ENCODE measurements around the gene ADM.

ADM gene

GRCh38 chr11:10309163-10310093 lies 4.6 kb downstream of the ADM start:
- DNase-seq (ENCODE audit: low spot score) = peak; percentile 72

GRCh38 chr11:10310301-10310841 lies 5.5 kb downstream of the ADM start:
- DNase-seq (ENCODE audit: low spot score) = no peak

GRCh38 chr11:10311802-10312201 lies 6.9 kb downstream of the ADM start:
- no peak for DNase-seq (ENCODE audit: low spot score)

GRCh38 chr11:10314199-10315072 lies 9.6 kb downstream of the ADM start:
- peak; percentile 53 for DNase-seq (ENCODE audit: low spot score)

GRCh38 chr11:10315083-10315482 lies 10.2 kb downstream of the ADM start:
- DNase-seq (ENCODE audit: low spot score) = no peak

GRCh38 chr11:10317151-10317755 lies 12.4 kb downstream of the ADM start:
- no peak for DNase-seq (ENCODE audit: low spot score)

- DNase-seq (ENCODE audit: low spot score) = no peak
Measured at GRCh38 chr11:10317776-10318526, 13.1 kb downstream of the ADM start.

- no peak for DNase-seq (ENCODE audit: low spot score)
Measured at GRCh38 chr11:10318527-10318802, 13.6 kb downstream of the ADM start.

GRCh38 chr11:10319702-10320558 lies 15.1 kb downstream of the ADM start:
- DNase-seq (ENCODE audit: low spot score) = no peak

- no peak for DNase-seq (ENCODE audit: low spot score)
Measured at GRCh38 chr11:10320736-10321465, 16.0 kb downstream of the ADM start.

- no peak for DNase-seq (ENCODE audit: low spot score)
Measured at GRCh38 chr11:10322401-10322800, 17.5 kb downstream of the ADM start.

GRCh38 chr11:10322830-10323792 lies 18.2 kb downstream of the ADM start:
- DNase-seq (ENCODE audit: low spot score) = peak; percentile 77

- DNase-seq (ENCODE audit: low spot score) = no peak
Measured at GRCh38 chr11:10323793-10324170, 18.9 kb downstream of the ADM start.

GRCh38 chr11:10324474-10324873 lies 19.6 kb downstream of the ADM start:
- DNase-seq (ENCODE audit: low spot score) = no peak

GRCh38 chr11:10325277-10326011 lies 20.6 kb downstream of the ADM start:
- no peak for DNase-seq (ENCODE audit: low spot score)

- DNase-seq (ENCODE audit: low spot score) = no peak
Measured at GRCh38 chr11:10326012-10326964, 21.4 kb downstream of the ADM start.

GRCh38 chr11:10327254-10327653 lies 22.4 kb downstream of the ADM start:
- DNase-seq (ENCODE audit: low spot score) = no peak
